GM21717 (cell line): ENCODE measurements around the gene MEIOC.
"Not testable (repeated sequence)": the region's sequence is repeated elsewhere in the genome, so short reads cannot be mapped to it uniquely, and the experiment has no call there.

ENCODE experiments used
- ATAC-seq: cut with Tn5 transposase; IDR thresholded peaks from one replicate; pipeline ENCODE4 v1.9.1; 2021; ENCODE audit warnings: mild to moderate bottlenecking, moderate library complexity; ENCODE audit not compliant: unreplicated experiment

The MEIOC gene

GRCh38 chr17:44700288-44700687 lies 44.0 kb downstream of the MEIOC start:
- not testable (repeated sequence) for ATAC-seq

GRCh38 chr17:44707755-44708400 lies 51.6 kb downstream of the MEIOC start:
- ATAC-seq: no peak

- no peak for ATAC-seq
Observed at GRCh38 chr17:44708401-44709263, 52.4 kb downstream of the MEIOC start, which contains the start of gene DBF4B. DBF4B (plus strand) TSS chr17:44708665; CDS start chr17:44708821, 156 bp downstream.

GRCh38 chr17:44719444-44719843 lies 63.2 kb downstream of the MEIOC start:
- no peak for ATAC-seq

GRCh38 chr17:44722254-44722653 lies 66.0 kb downstream of the MEIOC start:
- no peak for ATAC-seq
